NCI-H2227 treated with DMSO at 0.1 percent for 48 hours (cell line): ENCODE measurements around the gene PHF21A.
A peak's percentile ranks its signal among the peaks of the same experiment; 100 is the strongest.

Source experiments
- DNase-seq: peaks from one replicate; lab custom pipeline; 2025; lab: John Stamatoyannopoulos, UW

The PHF21A gene

GRCh38 chr11:45885274-45885920 lies 235.9 kb downstream of the PHF21A start, which contains the start of gene MAPK8IP1:
TSS of gene MAPK8IP1 (plus strand) at chr11:45885651. CDS start at chr11:45885821, 170 bp downstream.
- DNase-seq = peak; percentile 64

GRCh38 chr11:45884596-45885185 lies 236.6 kb downstream of the PHF21A start:
- DNase-seq = no peak
